Keratinocyte (primary cell): Measurements from ENCODE around the gene DIDO1. TPM values are rescaled to one million over a fixed set of nuclear protein-coding genes. Genes with fewer than 3 reads are reported as not detected.

Experiments
- DNase-seq: peaks from one replicate; pipeline ENCODE4 v3.0.0-alpha.2; 2011; ENCODE audit warnings: low read depth, missing footprints, low spot score
- FAIRE-seq: peaks from 2 replicates; lab custom pipeline; 2011; peaks lifted over from hg19 to GRCh38; lab: Jason Lieb, UNC
- H2AFZ ChIP-seq: 2 replicates; pipeline ENCODE4 v1.6.0; 2012; ENCODE audit warnings: low read length, control low read depth, inconsistent platforms; ENCODE audit not compliant: control insufficient read depth
- H3K27ac ChIP-seq: 2 replicates; pipeline ENCODE4 v1.5.1; 2011; ENCODE audit warnings: low read length; ENCODE audit not compliant: control insufficient read depth, insufficient read depth
- H3K27me3 ChIP-seq: 3 replicates; pipeline ENCODE4 v1.6.0; 2011; ENCODE audit warnings: low read length; ENCODE audit not compliant: control insufficient read depth, insufficient read depth; ENCODE audit errors: extremely low read depth
- H3K36me3 ChIP-seq, 2 experiments: 2 replicates in 1 of 2; 3 replicates in 1 of 2; pipeline ENCODE4 v1.5.1; 2011; ENCODE audit warnings: low read length in 2 of 2, mild to moderate bottlenecking in 1 of 2; ENCODE audit not compliant: control insufficient read depth in 2 of 2, insufficient read depth in 2 of 2; ENCODE audit errors: extremely low read depth in 1 of 2
- H3K4me1 ChIP-seq: 3 replicates; pipeline ENCODE4 v1.5.1; 2011; ENCODE audit warnings: low read length; ENCODE audit not compliant: control insufficient read depth, insufficient read depth; ENCODE audit errors: extremely low read depth
- H3K4me2 ChIP-seq: 3 replicates; pipeline ENCODE4 v1.6.0; 2011; ENCODE audit warnings: low read depth, low read length; ENCODE audit not compliant: control insufficient read depth, insufficient read depth; ENCODE audit errors: extremely low read depth
- H3K4me3 ChIP-seq, 3 experiments: fragments of 200-600 bp in 1 of 3; sonication (generic) in 1 of 3; 2 replicates in 2 of 3; 3 replicates in 1 of 3; pipeline ENCODE4 v1.5.1; 2011 to 2016; ENCODE audit warnings: low read length in 3 of 3, mild to moderate bottlenecking in 3 of 3, control low read depth in 2 of 3, inconsistent platforms in 1 of 3, low read depth in 1 of 3, mixed read lengths in 1 of 3, mixed run types in 1 of 3, moderate library complexity in 1 of 3; ENCODE audit not compliant: control insufficient read depth in 2 of 3, insufficient read depth in 2 of 3; ENCODE audit errors: extremely low read depth in 1 of 3
- H3K79me2 ChIP-seq: 2 replicates; pipeline ENCODE4 v1.6.0; 2012; ENCODE audit warnings: low read length; ENCODE audit not compliant: control insufficient read depth, insufficient read depth
- H3K9ac ChIP-seq: 3 replicates; pipeline ENCODE4 v1.6.0; 2011; ENCODE audit warnings: low read length; ENCODE audit not compliant: control insufficient read depth, insufficient read depth; ENCODE audit errors: extremely low read depth
- H3K9me1 ChIP-seq: 3 replicates; pipeline ENCODE4 v1.6.0; 2011; ENCODE audit warnings: low read length; ENCODE audit not compliant: control insufficient read depth, insufficient read depth; ENCODE audit errors: extremely low read depth
- H3K9me3 ChIP-seq: 2 replicates; pipeline ENCODE4 v1.5.1; 2012; ENCODE audit warnings: low read depth, low read length; ENCODE audit not compliant: control insufficient read depth
- H4K20me1 ChIP-seq: 3 replicates; pipeline ENCODE4 v1.6.0; 2011; ENCODE audit warnings: low read length; ENCODE audit not compliant: control insufficient read depth, insufficient read depth; ENCODE audit errors: extremely low read depth
- CTCF ChIP-seq, 3 experiments: IDR thresholded peaks in 1 of 3; conservative IDR thresholded peaks in 1 of 3; optimal IDR thresholded peaks in 1 of 3; 2 replicates in 2 of 3; 3 replicates in 1 of 3; pipeline versions ENCODE3 to v1.5.1; 2011; ENCODE audit warnings: low read length in 3 of 3, mild to moderate bottlenecking in 3 of 3, moderate library complexity in 2 of 3, control low read depth in 1 of 3, inconsistent platforms in 1 of 3; ENCODE audit not compliant: insufficient read depth in 2 of 3; ENCODE audit errors: extremely low read depth in 1 of 3
- EZH2 ChIP-seq: IDR thresholded peaks from one replicate; pipeline ENCODE4 v1.6.1; 2012; ENCODE audit warnings: inconsistent platforms, mild to moderate bottlenecking, low read length, moderate library complexity
- dilution Hi-C: fragments of 300-500 bp; cut with MboI; formaldehyde crosslinking; loops from one replicate; pipeline ENCODE4 v1.7.0; 2020; ENCODE audit warnings: low sequenced_read_pairs; ENCODE audit not compliant: extremely low pct_ligation_motif_present
- polyA plus RNA-seq, 5 experiments: library from polyadenylated mRNA; depleted of rRNA in 3 of 5; stranded (reverse) in 3 of 5; stranded (forward) in 1 of 5; unstranded in 1 of 5; fragments of >200 nt; gene quantifications; 1 replicate in 1 of 5; 2 replicates in 3 of 5; 3 replicates in 1 of 5; pipeline versions ENCODE4 v1.2.1 to v1.2.3, GENCODE V29; 2011 to 2012; ENCODE audit warnings: missing spikeins in 2 of 5, low read depth in 1 of 5, low replicate concordance in 1 of 5

DIDO1 gene
- polyA plus RNA-seq, 1 donor (not counting 4 experiments of a cell fraction or from before 2014, with no cell fraction given) = 14.2 TPM

DNA sequence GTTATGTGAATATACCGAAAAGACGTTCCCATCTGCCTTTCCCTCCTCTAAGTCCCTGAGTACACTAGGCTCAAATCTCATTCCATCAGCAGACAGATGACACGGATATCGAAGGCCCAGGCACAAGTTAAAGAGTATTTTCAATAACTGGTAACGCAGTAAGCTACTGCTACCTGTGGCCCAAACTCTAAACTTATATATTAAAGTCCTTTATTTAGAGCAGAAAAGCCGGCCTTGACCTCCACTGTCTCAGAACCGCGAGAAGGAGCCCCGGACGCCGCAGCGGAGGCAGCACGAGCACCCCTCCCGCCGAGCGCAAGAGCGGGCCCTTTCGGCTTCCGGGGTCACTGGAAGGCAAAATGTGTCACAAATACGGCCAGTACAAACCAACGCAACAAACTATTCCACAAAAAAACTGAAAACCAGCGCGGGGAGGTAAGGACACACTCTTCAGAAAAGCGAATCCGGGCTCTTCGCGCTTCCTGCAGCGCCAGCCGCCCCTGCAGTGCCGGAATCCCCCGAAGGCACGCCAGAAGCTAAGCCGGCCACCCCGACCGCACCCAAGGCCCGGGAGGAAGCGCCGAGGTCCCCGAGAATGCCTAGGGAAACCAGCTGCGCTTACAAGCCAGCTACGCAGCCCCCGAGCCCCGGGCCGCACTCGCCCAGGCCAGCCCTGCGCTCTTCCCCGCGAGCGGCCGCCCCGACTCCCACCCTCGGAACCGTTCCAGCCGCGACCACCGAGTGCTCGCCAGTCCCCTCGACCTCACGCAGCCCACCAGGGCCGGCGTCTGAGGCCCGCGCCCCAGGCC is 681 bp downstream of the DIDO1 start:
- peak overlapping the region; percentile 99 for H3K4me2 ChIP-seq
- peaks cover 9% of the 10 kb centered on the region for H3K9me1 ChIP-seq
- H3K27me3 ChIP-seq = no peaks in the 10 kb centered on the region
- TF ChIP-seq CTCF (optimal IDR thresholded peaks at IDR 0.05 in 1 of 3, IDR thresholded peaks at IDR 0.05 in 1 of 3, conservative IDR thresholded peaks at IDR 0.05 in 1 of 3; ENCODE audit: extremely low read depth in 1 of 3, insufficient read depth in 2 of 3, low read length in 3 of 3) = no peak
- TF ChIP-seq EZH2 = no peak
- dilution Hi-C loops = no loop called here
- no peak overlapping the region for H2AFZ ChIP-seq
- no peak for FAIRE-seq
- peaks cover 50% of the 10 kb centered on the region for H3K4me1 ChIP-seq
- H3K79me2 ChIP-seq = peaks cover 91% of the 10 kb centered on the region
- peaks cover 33% of the 10 kb centered on the region for H4K20me1 ChIP-seq
- no peaks in the 10 kb centered on the region for H3K9me3 ChIP-seq
- H3K36me3 ChIP-seq = peaks cover 0 to 6% of the 10 kb centered on the region in 2 experiments
- peak overlapping the region; percentile 67 to 91 (median 89) for H3K4me3 ChIP-seq
- H3K27ac ChIP-seq = peak overlapping the region; percentile 97
- H3K9ac ChIP-seq = peak overlapping the region; percentile 98
- DNase-seq = no peak

DNA sequence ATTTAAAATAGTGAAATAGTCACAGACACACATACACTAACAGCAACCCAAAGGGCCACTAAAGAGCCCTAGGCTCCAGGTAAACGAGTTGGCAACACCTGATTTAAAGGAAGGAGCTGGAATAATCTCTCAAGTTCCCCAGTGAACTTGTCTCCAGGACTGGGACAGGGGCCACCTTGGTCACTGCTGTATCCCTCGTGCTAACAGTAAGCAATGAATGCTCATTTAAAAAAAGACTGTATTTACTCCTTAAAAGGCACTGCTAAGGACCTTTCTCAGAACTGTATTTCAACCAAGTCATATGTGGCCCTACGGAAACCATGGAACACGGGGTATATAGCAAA is 1.3 kb downstream of the DIDO1 start:
- H2AFZ ChIP-seq = no peak overlapping the region
- H3K4me2 ChIP-seq = peak overlapping the region; percentile 99
- peak overlapping the region; percentile 98 for H3K9ac ChIP-seq
- H3K9me1 ChIP-seq = peaks cover 11% of the 10 kb centered on the region
- dilution Hi-C loops = no loop called here
- H4K20me1 ChIP-seq = peaks cover 38% of the 10 kb centered on the region
- peak overlapping the region; percentile 67 to 91 (median 89) for H3K4me3 ChIP-seq
- peaks cover 0 to 6% of the 10 kb centered on the region in 2 experiments for H3K36me3 ChIP-seq
- H3K4me1 ChIP-seq = peaks cover 56% of the 10 kb centered on the region
- H3K79me2 ChIP-seq = peaks cover 91% of the 10 kb centered on the region
- DNase-seq (no peak), FAIRE-seq (no peak)
- H3K9me3 ChIP-seq = no peaks in the 10 kb centered on the region
- H3K27ac ChIP-seq = peak overlapping the region; percentile 97
- H3K27me3 ChIP-seq = no peaks in the 10 kb centered on the region
- TF ChIP-seq EZH2 (no peak), CTCF (optimal IDR thresholded peaks at IDR 0.05 in 1 of 3, IDR thresholded peaks at IDR 0.05 in 1 of 3, conservative IDR thresholded peaks at IDR 0.05 in 1 of 3; ENCODE audit: extremely low read depth in 1 of 3, insufficient read depth in 2 of 3, low read length in 3 of 3) (no peak)
